GM19240 (cell line): ENCODE measurements around the gene TOMM5.

Experiments used
- DNase-seq: peaks from one replicate; pipeline ENCODE4 v3.0.0; 2011; ENCODE audit warnings: low spot score; ENCODE audit not compliant: insufficient read length

Gene TOMM5

DNA sequence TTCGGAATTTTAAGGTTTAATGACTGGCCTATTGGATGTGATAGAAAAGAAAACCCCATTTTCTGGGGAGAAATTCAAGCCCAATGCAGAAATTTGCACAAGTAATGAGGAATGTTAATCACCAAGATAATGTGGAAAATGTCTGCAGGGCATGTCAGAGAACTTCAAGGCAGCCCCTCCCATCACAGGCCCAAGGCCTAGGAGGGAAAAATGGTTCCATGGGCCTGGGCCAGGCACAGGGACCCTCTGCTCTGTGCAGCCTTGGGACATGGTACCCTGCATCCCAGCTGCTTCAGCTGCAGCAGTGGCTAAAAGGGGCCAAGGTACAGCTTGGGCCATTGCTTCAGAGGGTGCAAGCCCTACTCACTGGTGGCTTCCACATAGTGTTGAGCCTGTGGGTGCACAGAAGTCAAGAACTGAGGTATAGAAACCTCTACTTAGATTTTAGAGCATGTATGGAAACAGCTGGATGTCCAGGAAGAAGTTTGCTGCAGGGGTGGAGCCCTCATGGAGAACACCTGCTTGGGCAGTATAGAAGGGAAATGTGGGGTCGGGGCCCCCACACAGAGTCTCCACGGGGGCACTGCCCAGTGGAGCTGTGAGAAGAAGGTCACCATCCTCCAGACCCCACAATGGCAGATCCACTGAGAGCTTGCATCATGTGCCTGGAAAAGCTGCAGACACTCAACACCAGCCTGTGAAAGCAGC lies 28.4 kb downstream of the TOMM5 start:
- DNase-seq = no peak

DNA sequence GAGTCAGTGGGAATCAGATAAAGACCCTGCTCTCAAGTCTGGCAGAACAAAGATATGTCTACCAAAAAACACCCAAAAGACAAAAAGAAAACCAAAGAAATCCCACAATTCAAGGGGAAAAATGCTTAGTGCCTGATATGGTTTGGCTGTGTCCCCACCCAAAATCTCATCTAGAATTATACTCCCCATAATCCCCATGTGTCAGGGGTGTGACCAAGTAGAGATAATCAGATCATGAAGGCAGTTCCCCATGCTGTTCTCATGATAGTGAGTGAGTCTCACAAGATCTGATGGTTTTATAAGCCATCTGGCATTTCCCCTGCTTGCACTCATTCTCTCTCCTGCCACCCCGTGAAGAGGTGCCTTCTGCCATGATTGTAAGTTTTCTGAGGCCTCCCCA lies 29.6 kb downstream of the TOMM5 start:
- no peak for DNase-seq

DNA sequence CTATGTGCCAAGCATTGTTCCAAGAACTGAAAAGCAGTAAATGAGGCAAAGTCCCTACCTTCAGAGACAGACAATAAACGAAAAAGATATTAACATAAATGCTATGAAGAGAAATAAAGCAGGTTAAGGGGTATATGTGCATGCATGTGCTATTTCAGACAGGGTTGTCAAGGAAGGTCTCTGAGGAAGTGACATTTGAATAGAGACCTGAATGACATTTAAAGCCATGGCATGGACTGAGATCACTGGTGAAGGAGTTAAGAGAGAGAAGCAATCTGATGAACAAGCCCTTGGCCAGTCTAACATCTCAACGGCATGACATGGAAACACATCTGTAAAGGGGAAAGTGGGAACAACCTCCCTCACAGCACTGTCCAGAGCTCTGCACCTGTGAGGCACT lies 30.7 kb downstream of the TOMM5 start:
- DNase-seq = no peak

- DNase-seq = no peak
These were observed 32.4 kb downstream of the TOMM5 start for GRCh38 chr9:37559855-37560592.

DNA sequence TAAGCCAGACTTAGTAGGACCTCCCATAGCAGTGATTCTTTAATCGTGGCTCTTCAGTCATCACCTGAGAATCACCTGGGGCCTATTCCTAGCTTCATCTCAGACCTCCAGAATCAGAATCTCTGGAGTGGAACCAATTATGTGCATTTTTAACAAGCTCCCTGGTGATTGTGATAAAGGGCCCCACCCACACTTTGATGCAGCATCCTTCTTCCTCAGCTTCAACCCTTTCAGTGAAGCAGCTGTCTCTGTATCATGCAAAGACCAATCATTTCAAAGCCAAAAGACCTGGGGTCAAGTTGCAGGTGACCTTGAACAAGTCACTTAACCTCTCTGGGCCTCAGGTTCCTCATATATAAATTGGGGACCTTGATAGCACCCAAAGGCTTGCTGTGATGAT lies 33.3 kb downstream of the TOMM5 start:
- DNase-seq = no peak

DNA sequence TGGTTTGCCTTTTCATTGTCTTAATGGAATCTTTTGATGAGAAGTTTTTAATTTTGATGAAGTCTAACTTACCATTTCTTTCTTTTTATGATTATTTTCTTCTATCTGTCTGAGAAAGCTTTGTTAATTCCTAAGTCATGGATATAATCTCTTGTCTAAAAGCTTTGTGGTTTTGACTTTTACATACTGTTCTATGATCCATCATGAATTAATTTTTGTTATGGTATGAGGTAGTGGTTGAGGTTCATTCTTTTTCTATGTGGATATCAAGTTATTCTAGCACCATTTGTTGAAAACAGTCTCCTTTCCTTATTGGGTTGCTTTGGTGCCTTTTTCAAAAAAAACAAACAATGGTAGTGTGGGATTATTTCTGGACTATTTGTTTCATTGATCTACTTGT lies 36.6 kb downstream of the TOMM5 start:
- DNase-seq = no peak

GRCh38 chr9:37554318-37554717 lies 38.1 kb downstream of the TOMM5 start:
- DNase-seq = no peak

DNA sequence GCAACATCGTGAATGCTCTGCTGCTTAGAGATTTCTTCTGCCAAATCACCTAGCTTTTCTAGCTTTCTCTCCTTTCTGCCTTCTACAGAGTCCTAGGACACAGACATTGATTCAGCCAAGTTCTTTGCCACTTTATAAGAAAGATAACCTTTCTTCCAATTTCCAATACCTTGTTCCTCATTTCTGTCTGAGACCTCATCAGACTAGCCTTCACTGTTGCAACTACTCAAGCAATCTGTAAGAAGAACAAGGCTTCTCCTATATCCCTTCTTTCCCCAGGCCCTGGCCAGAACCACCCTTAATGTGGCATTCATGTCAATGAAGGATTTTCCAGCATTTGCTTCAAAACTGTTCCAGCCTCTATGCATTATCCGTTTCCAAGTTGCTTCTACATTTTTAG lies 40.5 kb downstream of the TOMM5 start:
- DNase-seq = no peak

DNA sequence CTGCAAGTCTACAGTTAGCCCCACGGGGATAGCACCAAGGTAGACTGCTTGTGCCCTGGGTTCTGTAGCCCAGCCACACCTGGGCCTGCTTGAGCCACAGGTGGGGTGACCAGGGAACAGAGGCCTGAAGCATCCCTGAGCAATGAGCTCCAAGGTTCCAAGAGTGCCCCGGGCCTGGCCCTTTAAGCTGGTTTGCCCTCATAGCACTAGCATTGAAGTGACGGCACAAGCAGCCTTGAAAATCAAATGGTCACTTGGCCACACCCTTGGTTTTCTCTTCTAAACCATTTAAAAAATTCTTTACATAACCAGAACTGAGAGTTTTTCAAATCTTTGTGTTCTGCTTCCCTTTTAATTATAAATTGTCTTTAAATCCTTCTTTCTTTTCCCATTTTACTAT lies 40.9 kb downstream of the TOMM5 start:
- no peak for DNase-seq

DNA sequence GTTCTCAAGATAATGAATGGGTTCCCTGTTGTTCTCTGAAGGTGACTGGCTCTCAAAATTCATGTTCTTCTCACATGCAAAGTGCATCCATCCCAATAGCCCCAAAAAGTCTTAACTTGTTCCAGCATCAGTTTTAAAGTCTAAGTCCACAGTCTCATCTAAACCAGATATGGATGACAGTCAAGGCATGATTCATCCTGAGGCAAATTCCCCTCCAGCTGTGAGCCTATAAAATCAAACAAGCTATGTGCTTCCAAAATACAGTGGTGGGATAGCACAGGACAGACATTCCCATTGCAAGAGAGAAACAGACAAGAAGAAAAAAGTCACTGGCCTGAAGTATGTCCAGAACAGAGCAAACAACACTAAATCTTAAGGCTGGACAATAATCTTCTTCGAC lies 41.6 kb downstream of the TOMM5 start:
- DNase-seq = no peak

DNA sequence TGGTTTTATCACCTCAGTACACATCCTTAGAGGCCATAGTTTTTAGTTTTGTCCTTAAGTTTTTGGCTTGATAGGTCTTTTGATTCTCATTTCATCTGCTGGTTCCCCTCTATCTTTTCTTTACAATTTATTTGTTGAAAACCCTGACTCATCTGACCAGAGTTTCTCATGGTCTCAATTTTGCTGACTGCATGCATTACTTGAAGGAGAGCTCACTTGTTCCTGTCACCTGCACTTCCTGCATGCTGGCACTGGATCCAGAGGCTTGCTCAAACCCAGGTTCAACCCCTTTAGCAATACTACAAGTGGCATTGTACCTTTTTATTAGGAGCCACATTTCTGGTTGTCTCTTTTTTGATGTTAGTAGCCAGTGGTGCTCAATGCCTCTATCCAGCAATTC lies 42.9 kb downstream of the TOMM5 start:
- no peak for DNase-seq

GRCh38 chr9:37547328-37547878 lies 45.0 kb downstream of the TOMM5 start:
- no peak for DNase-seq

DNA sequence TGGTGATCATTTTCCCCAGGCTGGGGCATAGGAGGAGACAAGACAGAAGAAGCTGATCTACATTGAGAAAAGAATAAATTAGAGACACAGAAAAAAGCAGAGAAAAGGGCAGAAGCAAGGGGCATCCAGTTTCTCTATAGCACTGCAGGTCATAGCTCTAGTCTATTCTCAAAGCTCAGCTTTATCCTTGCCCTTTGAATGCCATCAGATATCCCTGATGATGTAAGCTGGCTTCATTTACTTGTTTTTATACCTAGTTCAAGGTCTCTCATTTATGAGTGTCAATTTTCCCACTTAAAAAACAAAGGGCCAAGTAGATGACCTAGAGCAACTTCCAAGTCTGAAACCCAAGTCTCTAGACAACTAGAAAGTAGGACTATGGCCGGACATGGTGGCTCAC lies 48.9 kb downstream of the TOMM5 start:
- DNase-seq = no peak

DNA sequence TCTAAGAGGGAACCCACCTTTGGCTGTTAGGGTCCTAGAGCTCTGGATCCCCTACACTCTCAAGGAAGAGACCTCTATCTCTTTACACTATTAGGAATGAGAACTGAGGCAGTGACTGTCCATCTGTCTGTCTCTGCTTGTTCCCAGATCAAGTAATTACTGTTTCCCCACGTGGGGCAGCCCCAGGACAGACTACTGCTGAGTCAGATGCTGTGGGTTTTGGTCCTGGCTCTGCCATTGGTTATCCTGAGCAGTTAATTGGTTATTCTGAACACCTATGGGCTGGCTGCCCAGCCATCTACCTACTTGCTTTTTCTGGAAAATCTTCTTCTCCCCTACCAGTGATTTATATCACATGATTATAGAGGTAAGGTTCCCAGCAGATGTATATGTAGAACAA lies 49.5 kb downstream of the TOMM5 start:
- no peak for DNase-seq

- DNase-seq = no peak
These were observed 49.9 kb downstream of the TOMM5 start for GRCh38 chr9:37542488-37542887.

DNA sequence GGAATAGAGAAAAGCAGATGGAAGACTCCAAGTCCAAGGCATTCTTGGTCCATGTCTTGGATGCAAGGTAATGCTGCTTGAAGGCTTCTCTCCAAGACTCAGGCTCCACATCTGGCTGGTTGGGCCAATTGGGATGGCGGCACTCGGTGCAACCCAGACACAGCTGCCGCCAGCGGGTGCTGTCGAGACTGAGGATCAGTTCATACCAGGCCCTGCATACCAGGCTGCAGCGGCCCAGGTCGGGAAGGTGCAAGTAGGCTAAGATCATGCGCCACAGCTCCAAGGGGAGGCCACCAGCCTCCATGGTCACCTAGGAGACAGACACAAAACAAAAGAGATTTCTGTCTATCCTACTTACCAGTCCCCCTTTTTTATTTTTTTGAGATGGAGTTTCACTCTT lies 50.9 kb downstream of the TOMM5 start:
- no peak for DNase-seq

GRCh38 chr9:37540634-37541033 lies 51.8 kb downstream of the TOMM5 start:
- no peak for DNase-seq

GRCh38 chr9:37539634-37540033 lies 52.8 kb downstream of the TOMM5 start:
- no peak for DNase-seq
